Nephron progenitor cell (in vitro differentiated cells): ENCODE measurements around the gene NUP62.

Experiments used
- DNase-seq: peaks from one replicate; pipeline ENCODE4 v3.0.0; 2021
- H3K27ac Mint-ChIP-seq: 2 replicates; pipeline ENCODE4 v1.8.0; 2021; ENCODE audit warnings: mild to moderate bottlenecking, moderate library complexity, mixed read lengths
- H3K27me3 Mint-ChIP-seq: 2 replicates; pipeline ENCODE4 v1.8.0; 2021; ENCODE audit warnings: mild to moderate bottlenecking, low read depth, mixed read lengths; ENCODE audit not compliant: poor library complexity
- H3K36me3 Mint-ChIP-seq: 2 replicates; pipeline ENCODE4 v1.8.0; 2021; ENCODE audit warnings: low read depth, mixed read lengths
- H3K4me1 Mint-ChIP-seq: 2 replicates; pipeline ENCODE4 v1.8.0; 2021; ENCODE audit warnings: mixed read lengths
- H3K4me3 Mint-ChIP-seq: 2 replicates; pipeline ENCODE4 v1.8.0; 2021; ENCODE audit warnings: mild to moderate bottlenecking, moderate library complexity, mixed read lengths
- H3K9me3 Mint-ChIP-seq: 2 replicates; pipeline ENCODE4 v1.8.0; 2021; ENCODE audit warnings: mild to moderate bottlenecking, moderate library complexity, mixed read lengths
- TF ChIP-seq, protein P1 (sequence below): fragments of 200-600 bp; sonication (generic); IDR thresholded peaks from 2 replicates; pipeline ENCODE4 v1.5.0; 2021; ENCODE audit warnings: antibody characterized with exemption

NUP62 gene

DNA sequence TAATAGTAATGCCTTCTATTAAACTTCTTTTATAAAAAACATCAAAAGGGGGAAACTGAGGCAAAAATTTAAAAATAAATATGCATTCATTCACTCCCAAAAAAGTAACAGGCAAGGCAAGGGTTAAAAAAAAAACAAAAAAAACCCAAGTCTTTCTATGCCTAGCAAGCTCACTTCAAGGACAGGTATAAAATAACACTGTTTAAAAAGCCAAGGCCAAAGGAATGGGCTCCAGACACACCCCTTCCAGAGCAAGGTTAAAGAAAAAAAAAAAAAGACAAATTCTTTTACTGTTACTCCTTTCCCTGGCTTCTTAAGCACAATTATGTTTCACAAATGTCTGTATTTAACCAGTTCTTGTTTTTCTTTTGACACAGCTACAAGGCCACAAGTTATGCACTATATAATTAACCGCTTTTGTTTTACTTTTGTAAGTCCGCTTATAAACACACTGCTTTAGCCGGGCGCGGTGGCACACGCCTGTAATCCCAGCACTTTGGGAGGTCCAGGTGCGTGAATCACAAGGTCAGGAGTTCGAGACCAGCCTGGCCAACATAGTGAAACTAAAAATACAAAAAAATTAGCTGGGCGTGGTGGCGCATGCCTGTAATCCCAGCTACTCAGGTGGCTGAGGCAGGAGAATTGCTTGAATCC, 28.1 kb upstream of the NUP62 start:
- no peak overlapping the region for H3K27ac Mint-ChIP-seq
- H3K36me3 Mint-ChIP-seq, result no peaks in the 10 kb centered on the region
- TF ChIP-seq, protein P1, sequence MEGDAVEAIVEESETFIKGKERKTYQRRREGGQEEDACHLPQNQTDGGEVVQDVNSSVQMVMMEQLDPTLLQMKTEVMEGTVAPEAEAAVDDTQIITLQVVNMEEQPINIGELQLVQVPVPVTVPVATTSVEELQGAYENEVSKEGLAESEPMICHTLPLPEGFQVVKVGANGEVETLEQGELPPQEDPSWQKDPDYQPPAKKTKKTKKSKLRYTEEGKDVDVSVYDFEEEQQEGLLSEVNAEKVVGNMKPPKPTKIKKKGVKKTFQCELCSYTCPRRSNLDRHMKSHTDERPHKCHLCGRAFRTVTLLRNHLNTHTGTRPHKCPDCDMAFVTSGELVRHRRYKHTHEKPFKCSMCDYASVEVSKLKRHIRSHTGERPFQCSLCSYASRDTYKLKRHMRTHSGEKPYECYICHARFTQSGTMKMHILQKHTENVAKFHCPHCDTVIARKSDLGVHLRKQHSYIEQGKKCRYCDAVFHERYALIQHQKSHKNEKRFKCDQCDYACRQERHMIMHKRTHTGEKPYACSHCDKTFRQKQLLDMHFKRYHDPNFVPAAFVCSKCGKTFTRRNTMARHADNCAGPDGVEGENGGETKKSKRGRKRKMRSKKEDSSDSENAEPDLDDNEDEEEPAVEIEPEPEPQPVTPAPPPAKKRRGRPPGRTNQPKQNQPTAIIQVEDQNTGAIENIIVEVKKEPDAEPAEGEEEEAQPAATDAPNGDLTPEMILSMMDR, result no peak
- H3K9me3 Mint-ChIP-seq, result no peaks in the 10 kb centered on the region
- peaks cover 14% of the 10 kb centered on the region for H3K27me3 Mint-ChIP-seq
- H3K4me1 Mint-ChIP-seq, result peaks cover 47% of the 10 kb centered on the region
- no peak overlapping the region for H3K4me3 Mint-ChIP-seq
- DNase-seq, result no peak

DNA sequence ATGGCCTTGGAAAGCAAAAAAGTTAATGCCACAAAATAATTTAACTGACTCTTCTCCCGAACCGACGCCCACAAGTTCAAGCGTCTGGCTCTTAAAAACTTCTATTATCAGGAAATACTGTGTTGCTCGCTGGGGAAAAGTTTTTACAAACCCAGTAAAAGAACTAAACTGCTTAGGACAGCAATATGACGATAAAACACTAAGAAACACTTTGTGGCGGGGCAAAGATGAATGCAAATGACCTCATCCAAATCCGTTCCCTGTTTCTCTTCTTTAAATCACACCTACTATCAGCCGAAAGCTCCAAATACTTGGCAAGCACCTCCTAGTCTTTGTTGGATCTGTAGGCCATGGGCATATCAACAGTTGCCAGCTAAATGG, 26.8 kb upstream of the NUP62 start:
- Mint-ChIP-seq H3K4me1 (peaks cover 56% of the 10 kb centered on the region), H3K27ac (peak overlapping the region; percentile 55), H3K9me3 (peaks cover 3% of the 10 kb centered on the region), H3K4me3 (no peak overlapping the region), H3K36me3 (no peaks in the 10 kb centered on the region), H3K27me3 (peaks cover 8% of the 10 kb centered on the region)
- DNase-seq, result no peak
- TF ChIP-seq, protein P1, result no peak

DNA sequence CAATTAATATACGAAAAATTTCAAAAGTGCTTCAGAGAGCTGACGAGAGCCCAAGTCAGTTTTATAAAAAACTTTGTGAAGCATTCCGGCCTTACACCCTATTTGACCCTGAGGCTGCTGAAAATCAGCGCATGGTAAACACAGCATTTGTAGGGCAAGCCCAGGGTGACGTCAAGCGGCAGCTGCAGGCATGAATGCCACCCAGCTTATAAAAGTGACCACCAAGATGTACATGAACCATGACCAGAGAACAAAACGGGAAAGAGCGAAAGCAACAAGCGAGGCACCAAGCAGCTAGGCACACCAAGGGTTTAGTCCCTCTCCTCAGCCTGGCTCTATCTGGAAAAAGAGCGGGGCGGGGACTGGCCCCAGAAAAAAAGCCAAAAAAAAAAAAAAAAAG, 25.6 kb upstream of the NUP62 start:
- H3K36me3 Mint-ChIP-seq, result no peaks in the 10 kb centered on the region
- H3K4me3 Mint-ChIP-seq, result peak overlapping the region; percentile 2

DNA sequence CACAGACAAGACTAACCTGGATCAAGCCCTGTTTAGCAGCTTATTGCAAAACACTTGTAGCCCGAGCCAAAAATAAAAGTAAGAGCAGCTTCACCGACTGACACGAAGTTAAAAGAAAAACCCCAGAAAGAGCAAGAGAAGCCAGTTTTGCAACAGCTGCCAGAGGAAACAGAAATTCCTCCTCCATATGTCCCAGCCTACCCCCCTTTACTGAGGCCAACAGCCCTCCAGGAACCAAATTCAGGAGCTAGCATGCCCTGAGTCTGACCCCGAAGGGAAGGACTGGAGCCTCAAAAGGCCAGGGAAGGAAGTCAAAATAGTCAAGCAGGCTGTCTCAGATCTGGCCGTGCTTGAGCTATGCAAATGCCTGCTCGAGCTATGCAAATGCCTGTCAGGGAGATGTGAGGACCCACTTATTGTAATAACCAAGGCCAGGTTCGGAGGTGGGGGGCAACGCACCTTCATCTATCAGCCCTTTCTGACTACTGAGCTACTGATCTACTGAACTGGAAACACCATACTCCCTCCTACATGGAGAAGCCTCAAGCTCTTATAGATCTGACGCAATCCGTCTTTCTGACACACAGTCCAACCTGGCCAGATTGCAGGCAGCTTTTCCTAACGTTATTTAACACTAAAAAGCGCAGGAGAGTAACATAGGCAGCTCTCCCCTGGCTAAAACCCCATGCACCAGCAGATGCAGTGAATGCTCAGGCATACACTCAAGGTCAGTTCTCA, 25.0 kb upstream of the NUP62 start:
- Mint-ChIP-seq H3K4me1 (peaks cover 74% of the 10 kb centered on the region), H3K27me3 (peaks cover 8% of the 10 kb centered on the region), H3K9me3 (peaks cover 3% of the 10 kb centered on the region), H3K4me3 (peak overlapping the region; percentile 59), H3K36me3 (no peaks in the 10 kb centered on the region), H3K27ac (peak overlapping the region; percentile 74)
- no peak for DNase-seq
- TF ChIP-seq, protein P1, result no peak

More for the DNA sequence above, 25.6 kb upstream of the NUP62 start:
- no peak for DNase-seq
- no peak overlapping the region for H3K27ac Mint-ChIP-seq
- H3K4me1 Mint-ChIP-seq, result peaks cover 67% of the 10 kb centered on the region
- H3K27me3 Mint-ChIP-seq, result peaks cover 8% of the 10 kb centered on the region
- TF ChIP-seq, protein P1, result no peak
- H3K9me3 Mint-ChIP-seq, result peaks cover 3% of the 10 kb centered on the region

DNA sequence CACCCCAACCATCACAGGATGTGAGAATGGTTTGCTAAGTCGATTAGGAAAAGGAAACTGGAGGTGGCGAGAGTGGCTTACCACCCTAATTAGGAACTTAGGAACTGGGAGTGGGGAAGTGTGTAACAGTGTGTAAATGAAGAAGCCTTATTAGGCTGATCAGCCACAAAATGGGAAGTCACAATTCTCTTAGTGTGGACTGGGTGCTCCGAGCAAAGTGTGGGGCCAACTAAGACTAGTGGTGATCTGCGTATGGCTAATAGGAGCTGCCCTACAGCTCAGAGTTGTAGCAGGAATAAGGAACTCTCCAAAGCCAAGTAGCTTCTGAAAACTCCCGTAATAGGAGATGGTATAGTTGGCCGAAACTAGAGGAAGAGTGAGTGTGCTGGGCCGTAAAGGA, 24.1 kb upstream of the NUP62 start:
- TF ChIP-seq, protein P1, result no peak
- Mint-ChIP-seq H3K4me1 (peaks cover 75% of the 10 kb centered on the region), H3K27ac (peak overlapping the region; percentile 74), H3K27me3 (peaks cover 12% of the 10 kb centered on the region), H3K9me3 (peaks cover 3% of the 10 kb centered on the region), H3K4me3 (peak overlapping the region; percentile 59), H3K36me3 (no peaks in the 10 kb centered on the region)
- no peak for DNase-seq
